Neural crest cell (in vitro differentiated cells): Measurements from ENCODE around the gene P3H1. TPM values are rescaled to one million over a fixed set of nuclear protein-coding genes. Genes with fewer than 3 reads are reported as not detected.
A peak's percentile ranks its signal among the peaks of the same experiment; 100 is the strongest.

Experiments
- DNase-seq: peaks from one replicate; pipeline ENCODE4 v3.0.0; 2021; ENCODE audit warnings: low read depth, mixed read lengths, low spot score
- H3K27ac Mint-ChIP-seq: one replicate; pipeline ENCODE4 v1.8.0; 2021; ENCODE audit warnings: mild to moderate bottlenecking, mixed read lengths; ENCODE audit not compliant: unreplicated experiment
- H3K27me3 Mint-ChIP-seq: 2 replicates; pipeline ENCODE4 v1.8.0; 2021; ENCODE audit warnings: low read depth, mild to moderate bottlenecking, mixed read lengths
- H3K36me3 Mint-ChIP-seq: 2 replicates; pipeline ENCODE4 v1.8.0; 2021; ENCODE audit warnings: low read depth, mild to moderate bottlenecking, mixed read lengths
- H3K4me1 Mint-ChIP-seq: 2 replicates; pipeline ENCODE4 v1.8.0; 2021; ENCODE audit warnings: mixed read lengths
- H3K4me3 Mint-ChIP-seq: one replicate; pipeline ENCODE4 v1.8.0; 2021; ENCODE audit warnings: mild to moderate bottlenecking, mixed read lengths
- H3K9me3 Mint-ChIP-seq: 2 replicates; pipeline ENCODE4 v1.8.0; 2021; ENCODE audit warnings: mixed read lengths
- CTCF ChIP-seq: fragments of 200-600 bp; sonication (generic); conservative IDR thresholded peaks from 2 replicates; pipeline ENCODE4 v1.5.0; 2021; ENCODE audit warnings: antibody characterized with exemption, mild to moderate bottlenecking
- total RNA-seq: library from RNA; stranded (reverse); gene quantifications from 2 replicates; pipeline ENCODE4 v1.2.1, GENCODE V29; 2021

The P3H1 gene
- total RNA-seq, 1 donor from 2014 or later = 88.6 TPM

- no peak overlapping the region for H3K4me3 Mint-ChIP-seq
- TF ChIP-seq CTCF = no peak
- no peaks in the 10 kb centered on the region for H3K36me3 Mint-ChIP-seq
- no peak for DNase-seq
- H3K27me3 Mint-ChIP-seq = no peaks in the 10 kb centered on the region
- peak overlapping the region; percentile 35 for H3K27ac Mint-ChIP-seq
- H3K9me3 Mint-ChIP-seq = no peaks in the 10 kb centered on the region
- H3K4me1 Mint-ChIP-seq = no peaks in the 10 kb centered on the region
Measured at GRCh38 chr1:42788021-42788420, 21.2 kb upstream of the P3H1 start.

GRCh38 chr1:42786097-42786496, 19.3 kb upstream of the P3H1 start:
- H3K36me3 Mint-ChIP-seq = peaks cover 4% of the 10 kb centered on the region
- no peak overlapping the region for H3K4me3 Mint-ChIP-seq
- no peaks in the 10 kb centered on the region for H3K9me3 Mint-ChIP-seq
- DNase-seq = no peak
- no peaks in the 10 kb centered on the region for H3K27me3 Mint-ChIP-seq
- TF ChIP-seq CTCF = no peak
- no peak overlapping the region for H3K27ac Mint-ChIP-seq
- no peaks in the 10 kb centered on the region for H3K4me1 Mint-ChIP-seq

- no peaks in the 10 kb centered on the region for H3K27me3 Mint-ChIP-seq
- peak within 1 kb of the TSS; percentile 42 for H3K4me3 Mint-ChIP-seq
- no peaks in the 10 kb centered on the region for H3K4me1 Mint-ChIP-seq
- TF ChIP-seq CTCF = no peak
- no peak for DNase-seq
- peak within 1 kb of the TSS; percentile 52 for H3K27ac Mint-ChIP-seq
- peaks cover 9% of the 10 kb centered on the region for H3K36me3 Mint-ChIP-seq
- no peaks in the 10 kb centered on the region for H3K9me3 Mint-ChIP-seq
Measured at GRCh38 chr1:42784946-42785693, 18.3 kb upstream of the P3H1 start, which contains the start of gene TMEM269. TSS of gene TMEM269 (plus strand) at chr1:42784991. CDS start at chr1:42789894, 4,903 bp downstream.

DNA sequence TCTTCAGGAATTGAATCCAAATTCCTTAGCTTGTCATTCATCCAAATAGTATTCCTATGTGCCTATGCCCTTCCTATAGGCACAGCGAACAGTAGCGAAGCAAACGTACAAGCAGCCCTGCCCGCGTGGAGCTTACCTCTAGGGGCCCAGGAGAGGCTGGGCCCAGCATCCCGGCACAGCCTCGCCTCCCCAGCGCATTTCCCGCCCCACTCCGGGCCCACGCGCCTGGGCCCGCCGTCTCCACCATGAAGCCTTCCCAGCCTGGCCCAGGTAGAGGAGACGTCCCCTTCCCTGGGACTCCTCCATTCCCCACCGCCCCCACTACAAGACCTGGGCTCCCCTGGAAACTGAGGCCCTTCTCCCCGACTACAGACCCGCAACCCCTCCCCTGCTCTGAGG, 17.7 kb upstream of the P3H1 start:
- Mint-ChIP-seq H3K36me3 (peaks cover 9% of the 10 kb centered on the region), H3K27ac (peak overlapping the region; percentile 52), H3K9me3 (no peaks in the 10 kb centered on the region), H3K4me1 (no peaks in the 10 kb centered on the region), H3K27me3 (no peaks in the 10 kb centered on the region), H3K4me3 (no peak overlapping the region)
- DNase-seq = no peak
- TF ChIP-seq CTCF = no peak

DNA sequence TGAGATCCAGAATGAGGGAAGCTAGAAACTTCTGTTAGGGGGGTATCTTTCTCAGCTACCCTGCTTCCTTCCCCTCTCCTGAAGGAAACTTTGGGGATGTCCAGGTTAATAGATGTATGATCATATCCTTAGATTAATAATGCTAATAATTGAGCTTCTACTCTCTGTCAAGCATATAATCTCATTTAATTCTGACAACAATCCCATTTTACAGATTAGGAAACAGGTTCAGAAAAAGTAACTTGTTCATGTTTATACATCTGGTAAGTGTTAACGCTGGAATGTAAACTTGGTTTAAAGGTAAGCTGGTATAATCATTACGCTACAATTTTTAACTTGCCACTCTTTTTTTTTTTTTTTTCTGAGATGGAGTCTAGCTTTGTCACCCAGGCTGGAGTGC, 16.3 kb upstream of the P3H1 start:
- no peak for TF ChIP-seq CTCF
- DNase-seq = no peak
- no peaks in the 10 kb centered on the region for H3K4me1 Mint-ChIP-seq
- H3K27ac Mint-ChIP-seq = no peak overlapping the region
- H3K27me3 Mint-ChIP-seq = no peaks in the 10 kb centered on the region
- no peak overlapping the region for H3K4me3 Mint-ChIP-seq
- H3K9me3 Mint-ChIP-seq = no peaks in the 10 kb centered on the region
- H3K36me3 Mint-ChIP-seq = peaks cover 9% of the 10 kb centered on the region
